ENCODE data around the gene GLIPR1L1.

DNA sequence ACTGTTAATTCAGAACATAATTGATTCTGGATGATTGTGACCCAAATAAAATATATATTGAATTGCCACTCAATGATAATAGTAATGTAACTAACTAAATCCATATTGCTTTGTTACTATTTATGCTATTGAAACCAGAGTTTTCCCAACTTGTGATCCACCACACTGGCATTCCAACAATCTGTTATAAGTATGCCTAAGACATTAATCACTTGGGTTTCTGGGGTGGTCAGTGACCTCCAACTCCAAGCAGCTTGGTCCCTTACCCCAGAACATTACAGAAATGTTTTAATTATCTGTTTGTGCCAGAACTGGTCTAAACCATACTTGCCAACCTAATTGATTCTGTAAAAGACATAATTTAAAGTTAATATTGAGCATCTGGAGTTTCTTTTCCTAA, 19.0 kb upstream of the GLIPR1L1 start:
- TF ChIP-seq, protein P1, sequence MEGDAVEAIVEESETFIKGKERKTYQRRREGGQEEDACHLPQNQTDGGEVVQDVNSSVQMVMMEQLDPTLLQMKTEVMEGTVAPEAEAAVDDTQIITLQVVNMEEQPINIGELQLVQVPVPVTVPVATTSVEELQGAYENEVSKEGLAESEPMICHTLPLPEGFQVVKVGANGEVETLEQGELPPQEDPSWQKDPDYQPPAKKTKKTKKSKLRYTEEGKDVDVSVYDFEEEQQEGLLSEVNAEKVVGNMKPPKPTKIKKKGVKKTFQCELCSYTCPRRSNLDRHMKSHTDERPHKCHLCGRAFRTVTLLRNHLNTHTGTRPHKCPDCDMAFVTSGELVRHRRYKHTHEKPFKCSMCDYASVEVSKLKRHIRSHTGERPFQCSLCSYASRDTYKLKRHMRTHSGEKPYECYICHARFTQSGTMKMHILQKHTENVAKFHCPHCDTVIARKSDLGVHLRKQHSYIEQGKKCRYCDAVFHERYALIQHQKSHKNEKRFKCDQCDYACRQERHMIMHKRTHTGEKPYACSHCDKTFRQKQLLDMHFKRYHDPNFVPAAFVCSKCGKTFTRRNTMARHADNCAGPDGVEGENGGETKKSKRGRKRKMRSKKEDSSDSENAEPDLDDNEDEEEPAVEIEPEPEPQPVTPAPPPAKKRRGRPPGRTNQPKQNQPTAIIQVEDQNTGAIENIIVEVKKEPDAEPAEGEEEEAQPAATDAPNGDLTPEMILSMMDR (conservative IDR thresholded peaks at IDR 0.05): no peak
- TF ChIP-seq EZH2 (IDR thresholded peaks at IDR 0.05; ENCODE audit: low read depth): no peak
